B cell (primary cell): Measurements from ENCODE around the gene GNA15. TPM values are rescaled to one million over a fixed set of nuclear protein-coding genes. Genes with fewer than 3 reads are reported as not detected.

Experiments
- ATAC-seq: fragments of 200-7000 bp; cut with Tn5 transposase; one replicate; pipeline ENCODE4 v1.10.0; 2021; ENCODE audit warnings: low read depth, mild to moderate bottlenecking, moderate number of reproducible peaks, moderate library complexity
- CTCF ChIA-PET: fragments of 350-600 bp; sonication (Branson Sonifier 250); formaldehyde crosslinking; loops from one replicate; lab custom pipeline; 2021; ENCODE audit warnings: antibody characterized with exemption, inconsistent platforms; lab: Charles Lee
- POLR2A ChIA-PET: fragments of 350-600 bp; sonication (Branson Sonifier 250); formaldehyde crosslinking; loops from one replicate; lab custom pipeline; 2021; ENCODE audit warnings: antibody characterized with exemption; lab: Charles Lee
- DNase-seq: peaks from one replicate; pipeline ENCODE4 v3.0.0; 2013
- H2AFZ ChIP-seq: 2 replicates; pipeline ENCODE4 v1.6.1; 2012; ENCODE audit warnings: mild to moderate bottlenecking, low read depth, low read length; ENCODE audit not compliant: insufficient read depth, poor library complexity, severe bottlenecking
- H3K27ac ChIP-seq, 2 donors: 1 replicate in 1 of 2; 2 replicates in 1 of 2; pipeline ENCODE4 v1.5.1; 2012 to 2013; ENCODE audit warnings: low read length in 2 of 2, mild to moderate bottlenecking in 2 of 2, moderate library complexity in 1 of 2
- H3K27me3 ChIP-seq, 4 experiments: fragments of 200-600 bp in 1 of 4; sonication (generic) in 1 of 4; replicated peaks in 1 of 4; 1 replicate in 2 of 4; 2 replicates in 2 of 4; pipeline versions ENCODE4 v1.6.1 to v1.7.0; 2013 to 2016; ENCODE audit warnings: low read length in 3 of 4, mild to moderate bottlenecking in 2 of 4, mixed read lengths in 1 of 4, moderate library complexity in 1 of 4; ENCODE audit not compliant: insufficient read depth in 4 of 4, control insufficient read depth in 3 of 4; ENCODE audit errors: control extremely low read depth in 1 of 4
- H3K36me3 ChIP-seq, 2 experiments: replicated peaks in 1 of 2; 1 replicate in 1 of 2; 2 replicates in 1 of 2; pipeline versions ENCODE4 v1.6.1 to v1.7.1; 2013; ENCODE audit warnings: low read length in 1 of 2; ENCODE audit not compliant: insufficient read depth in 2 of 2, control insufficient read depth in 1 of 2; ENCODE audit errors: control extremely low read depth in 1 of 2, extremely low read depth in 1 of 2
- H3K4me1 ChIP-seq, 2 donors: fragments of 200-600 bp in 1 of 2; sonication (generic) in 1 of 2; 1 replicate in 1 of 2; 2 replicates in 1 of 2; pipeline versions ENCODE4 v1.5.1 to v1.6.1; 2013 to 2017; ENCODE audit warnings: low read length in 2 of 2; ENCODE audit not compliant: control insufficient read depth in 2 of 2, insufficient read depth in 2 of 2
- H3K4me2 ChIP-seq: replicated peaks from 2 replicates; pipeline ENCODE3; 2012; ENCODE audit warnings: mild to moderate bottlenecking, low read depth, low read length; ENCODE audit not compliant: poor library complexity, severe bottlenecking
- H3K4me3 ChIP-seq, 5 experiments: fragments of 200-600 bp in 1 of 5; sonication (generic) in 1 of 5; 1 replicate in 3 of 5; 2 replicates in 2 of 5; pipeline versions ENCODE4 v1.5.1 to v1.7.0; 2011 to 2016; ENCODE audit warnings: low read length in 4 of 5, mild to moderate bottlenecking in 4 of 5, low read depth in 2 of 5, control low read depth in 1 of 5, moderate library complexity in 1 of 5; ENCODE audit not compliant: insufficient read depth in 1 of 5; ENCODE audit errors: control extremely low read depth in 1 of 5, extremely low read depth in 1 of 5
- H3K79me2 ChIP-seq: fragments of 200-600 bp; sonication (generic); one replicate; pipeline ENCODE4 v1.6.0; 2016; ENCODE audit warnings: low read length; ENCODE audit not compliant: control insufficient read depth, insufficient read depth
- H3K9ac ChIP-seq: fragments of 200-600 bp; sonication (generic); 2 replicates; pipeline ENCODE4 v1.6.1; 2017; ENCODE audit warnings: mild to moderate bottlenecking, low read length, moderate library complexity
- H3K9me3 ChIP-seq, 3 donors: one replicate each; pipeline versions ENCODE4 v1.6.1 to v1.7.1; 2013; ENCODE audit warnings: low read length in 2 of 3; ENCODE audit not compliant: control insufficient read depth in 2 of 3, insufficient read depth in 1 of 3; ENCODE audit errors: control extremely low read depth in 1 of 3
- H4K20me1 ChIP-seq: 2 replicates; pipeline ENCODE4 v1.6.0; 2012; ENCODE audit warnings: mild to moderate bottlenecking, low read length; ENCODE audit not compliant: insufficient read depth, control insufficient read depth, poor library complexity, severe bottlenecking
- H3K27ac Mint-ChIP-seq: one replicate; pipeline ENCODE4 v1.8.0; 2021; ENCODE audit warnings: mixed read lengths
- H3K27me3 Mint-ChIP-seq: one replicate; pipeline ENCODE4 v1.8.0; 2021; ENCODE audit warnings: mixed read lengths
- H3K4me1 Mint-ChIP-seq: one replicate; pipeline ENCODE4 v1.8.0; 2021; ENCODE audit warnings: mixed read lengths
- H3K4me3 Mint-ChIP-seq: one replicate; pipeline ENCODE4 v1.8.0; 2021; ENCODE audit warnings: mixed read lengths
- H3K9me3 Mint-ChIP-seq: one replicate; pipeline ENCODE4 v1.8.0; 2022; ENCODE audit warnings: mixed read lengths; ENCODE audit not compliant: insufficient read depth
- CTCF ChIP-seq: fragments of 200-600 bp; IDR thresholded peaks from one replicate; pipeline ENCODE4 v1.8.0; 2022; ENCODE audit warnings: antibody characterized with exemption, mild to moderate bottlenecking
- EZH2 ChIP-seq: IDR thresholded peaks from 2 replicates; pipeline ENCODE4 v1.6.1; 2012; ENCODE audit warnings: borderline replicate concordance, low read depth, mild to moderate bottlenecking, moderate library complexity, low read length; ENCODE audit not compliant: insufficient read depth, poor library complexity, severe bottlenecking
- WGBS: methylation state at CpG from one replicate; pipeline ENCODE4 v1.1.5; 2013; ENCODE audit warnings: missing lambda C conversion rate; ENCODE audit not compliant: insufficient coverage; 5-methylcytosine and 5-hydroxymethylcytosine counted together
- intact Hi-C: fragments of 100-400 bp; cut with micrococcal nuclease; formaldehyde crosslinking; loops from one replicate; pipeline ENCODE4 v1.10.0; 2022
- polyA plus RNA-seq: library from polyadenylated mRNA; depleted of rRNA; stranded (reverse); fragments of >200 nt; gene quantifications from 2 replicates; pipeline ENCODE4 v1.2.3, GENCODE V29; 2012
- total RNA-seq, 2 donors: library from RNA; stranded (reverse); fragments of 120-200 nt in 1 of 2; gene quantifications; 1 replicate in 1 of 2; 2 replicates in 1 of 2; pipeline versions ENCODE4 v1.2.3 to v1.2.4, GENCODE V29; 2013 to 2022

Gene GNA15
- total and polyA plus RNA-seq, 2 donors (not counting 1 experiment from before 2014, with no cell fraction given): 0.37 to 0.52 TPM

DNA sequence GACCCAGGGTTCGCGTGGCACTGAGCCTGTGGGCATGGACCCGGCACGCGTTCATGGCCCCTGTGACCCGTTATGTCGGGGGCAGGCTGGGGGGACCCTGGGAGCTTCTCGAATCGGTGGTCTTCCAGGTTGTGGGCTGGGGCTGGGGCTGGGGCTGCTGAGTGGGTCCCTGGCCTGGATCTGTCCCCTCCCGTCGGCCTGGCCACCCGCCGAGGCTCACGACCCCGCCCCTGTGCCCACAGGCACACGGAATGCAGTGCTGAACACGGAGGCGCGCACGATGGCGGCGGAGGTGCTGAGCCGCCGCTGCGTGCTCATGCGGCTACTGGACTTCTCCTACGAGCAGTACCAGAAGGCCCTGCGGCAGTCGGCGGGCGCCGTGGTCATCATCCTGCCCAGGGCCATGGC is 56.4 kb downstream of the GNA15 start:
- WGBS: 96% methylated on average over 32 of the region's 32 CpGs
- Histone ChIP-seq H3K27ac (no peak overlapping the region), H3K27me3 (no peaks in the 10 kb centered on the region), H3K9me3 (peaks cover 0 to 11% (median 0%) of the 10 kb centered on the region in 3 donors), H3K9ac (no peak overlapping the region), H3K79me2 (peaks cover 68% of the 10 kb centered on the region), H3K36me3 (peaks cover 0 to 26% of the 10 kb centered on the region in 2 experiments), H3K4me3 (no peak overlapping the region), H3K4me2 (no peak overlapping the region), H2AFZ (no peak overlapping the region), H4K20me1 (peaks cover 68% of the 10 kb centered on the region), H3K4me1 (peaks cover 10 to 32% of the 10 kb centered on the region in 2 donors)
- CTCF ChIA-PET: no interaction called here
- TF ChIP-seq EZH2: no peak
- no peak for TF ChIP-seq CTCF
- DNase-seq (no peak), ATAC-seq (no peak)
- POLR2A ChIA-PET: no interaction called here
- H3K9me3 Mint-ChIP-seq: no peaks in the 10 kb centered on the region
- H3K4me3 Mint-ChIP-seq: no peak overlapping the region
- intact Hi-C loops: no loop called here
- peaks cover 28% of the 10 kb centered on the region for H3K4me1 Mint-ChIP-seq
- H3K27me3 Mint-ChIP-seq: no peaks in the 10 kb centered on the region
- no peak overlapping the region for H3K27ac Mint-ChIP-seq

DNA sequence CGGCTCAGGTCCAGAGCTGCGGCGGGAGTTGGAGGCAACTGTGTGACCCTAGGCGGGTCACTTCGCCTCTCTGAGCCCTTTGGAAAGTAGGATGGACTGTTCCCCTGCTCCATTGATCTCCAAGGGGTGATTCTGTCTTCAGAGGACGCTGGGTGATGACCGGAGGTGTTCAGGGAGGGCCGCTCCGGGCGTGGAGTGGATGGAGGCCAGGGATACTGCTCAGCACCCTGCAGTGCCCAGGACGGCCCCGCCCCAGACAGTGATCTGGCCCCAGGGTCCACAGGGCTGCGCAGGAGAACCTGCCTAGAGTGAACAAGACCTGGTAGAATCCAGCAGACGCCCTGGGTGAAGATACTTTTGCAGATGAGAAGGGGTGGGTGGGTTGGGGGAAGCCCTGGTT is 56.9 kb downstream of the GNA15 start:
- CTCF ChIA-PET: no interaction called here
- Histone ChIP-seq H3K4me2 (no peak overlapping the region), H3K9me3 (peaks cover 0 to 11% (median 0%) of the 10 kb centered on the region in 3 donors), H3K79me2 (peaks cover 63% of the 10 kb centered on the region), H3K4me3 (no peak overlapping the region), H4K20me1 (peaks cover 63% of the 10 kb centered on the region), H3K4me1 (peaks cover 9 to 27% of the 10 kb centered on the region in 2 donors), H3K36me3 (peaks cover 0 to 26% of the 10 kb centered on the region in 2 experiments), H3K27ac (no peak overlapping the region), H3K9ac (no peak overlapping the region), H2AFZ (no peak overlapping the region), H3K27me3 (no peaks in the 10 kb centered on the region)
- TF ChIP-seq EZH2: no peak
- no peak for TF ChIP-seq CTCF
- Mint-ChIP-seq H3K4me3 (no peak overlapping the region), H3K4me1 (peaks cover 24% of the 10 kb centered on the region), H3K27me3 (no peaks in the 10 kb centered on the region), H3K9me3 (no peaks in the 10 kb centered on the region), H3K27ac (no peak overlapping the region)
- no peak for DNase-seq
- WGBS: 95% methylated on average over 12 of the region's 14 CpGs
- ATAC-seq: no peak
- POLR2A ChIA-PET: no interaction called here
- intact Hi-C loops: no loop called here
